ENCODE data around the gene VWA8. TPM values are rescaled to one million over a fixed set of nuclear protein-coding genes. Genes with fewer than 3 reads are reported as not detected.
"Not testable (repeated sequence)": the region's sequence is repeated elsewhere in the genome, so short reads cannot be mapped to it uniquely, and the experiment has no call there.

The VWA8 gene
- total RNA-seq, 1 donor, result 21.4 TPM

DNA sequence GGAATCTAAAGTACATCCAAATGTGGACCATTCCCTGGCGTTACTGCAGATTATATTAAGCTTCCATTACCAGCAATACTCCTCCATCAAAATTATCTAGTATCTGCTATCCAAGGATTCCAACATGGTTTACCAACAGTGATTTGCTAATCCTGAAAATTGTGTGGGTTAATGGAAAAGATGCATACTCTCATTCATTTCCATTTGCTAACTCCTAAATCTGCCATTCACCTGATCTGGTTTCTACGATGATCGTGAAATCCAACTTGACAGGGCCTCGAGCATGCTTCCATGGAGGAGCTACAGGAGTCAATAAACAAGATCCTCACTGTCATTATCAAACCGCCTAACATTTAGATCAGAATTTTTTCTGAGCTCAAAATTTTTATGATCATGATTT is 382.5 kb downstream of the VWA8 start:
- H3K27me3 ChIP-seq (ENCODE audit: insufficient read depth, low read length), result no peaks in the 10 kb centered on the region
- H3K4me3 ChIP-seq (ENCODE audit: insufficient read depth, low read length), result no peak overlapping the region
- H2AFZ ChIP-seq (ENCODE audit: low read length), result no peak overlapping the region
- TF ChIP-seq, protein P1, sequence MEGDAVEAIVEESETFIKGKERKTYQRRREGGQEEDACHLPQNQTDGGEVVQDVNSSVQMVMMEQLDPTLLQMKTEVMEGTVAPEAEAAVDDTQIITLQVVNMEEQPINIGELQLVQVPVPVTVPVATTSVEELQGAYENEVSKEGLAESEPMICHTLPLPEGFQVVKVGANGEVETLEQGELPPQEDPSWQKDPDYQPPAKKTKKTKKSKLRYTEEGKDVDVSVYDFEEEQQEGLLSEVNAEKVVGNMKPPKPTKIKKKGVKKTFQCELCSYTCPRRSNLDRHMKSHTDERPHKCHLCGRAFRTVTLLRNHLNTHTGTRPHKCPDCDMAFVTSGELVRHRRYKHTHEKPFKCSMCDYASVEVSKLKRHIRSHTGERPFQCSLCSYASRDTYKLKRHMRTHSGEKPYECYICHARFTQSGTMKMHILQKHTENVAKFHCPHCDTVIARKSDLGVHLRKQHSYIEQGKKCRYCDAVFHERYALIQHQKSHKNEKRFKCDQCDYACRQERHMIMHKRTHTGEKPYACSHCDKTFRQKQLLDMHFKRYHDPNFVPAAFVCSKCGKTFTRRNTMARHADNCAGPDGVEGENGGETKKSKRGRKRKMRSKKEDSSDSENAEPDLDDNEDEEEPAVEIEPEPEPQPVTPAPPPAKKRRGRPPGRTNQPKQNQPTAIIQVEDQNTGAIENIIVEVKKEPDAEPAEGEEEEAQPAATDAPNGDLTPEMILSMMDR (IDR thresholded peaks at IDR 0.05; ENCODE audit: extremely low read depth, low read depth, low read length), result no peak
- no peaks in the 10 kb centered on the region for H3K79me2 ChIP-seq (ENCODE audit: insufficient read depth, low read length)
- peaks cover 10% of the 10 kb centered on the region for H3K4me1 ChIP-seq (ENCODE audit: insufficient read depth, low read length)
- H3K36me3 ChIP-seq (ENCODE audit: insufficient read depth, low read length), result no peaks in the 10 kb centered on the region
- no peaks in the 10 kb centered on the region for H3K9me3 ChIP-seq (ENCODE audit: low read depth, low read length)
- H3K27ac ChIP-seq (ENCODE audit: low read depth, low read length), result no peak overlapping the region
- H3K4me2 ChIP-seq (ENCODE audit: insufficient read depth, low read length), result no peak overlapping the region
- no peak for DNase-seq (ENCODE audit: insufficient read length, low spot score, missing footprints)
- H4K20me1 ChIP-seq (ENCODE audit: insufficient read depth, low read length), result no peaks in the 10 kb centered on the region

DNA sequence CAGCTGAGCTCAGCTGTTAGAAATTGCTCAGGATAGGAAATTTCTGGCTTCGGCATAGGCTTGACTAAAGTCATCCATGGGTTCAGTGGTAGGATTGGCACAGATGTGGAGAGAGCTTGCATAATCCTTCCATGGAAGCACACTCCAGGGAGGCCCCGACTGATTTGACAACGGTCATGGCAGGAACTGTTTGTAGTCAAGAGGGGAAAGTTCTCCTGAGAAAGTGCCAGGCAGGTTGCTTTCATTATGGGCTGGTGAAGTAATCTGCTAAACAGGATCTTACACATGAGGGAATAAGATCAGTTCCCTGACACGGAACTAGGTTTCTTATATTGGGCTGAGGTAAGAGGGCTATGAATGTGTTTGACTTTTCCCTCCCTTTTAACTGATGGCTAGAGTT is 383.5 kb downstream of the VWA8 start:
- peak; percentile 74 for DNase-seq (ENCODE audit: insufficient read length, low spot score, missing footprints)

DNA sequence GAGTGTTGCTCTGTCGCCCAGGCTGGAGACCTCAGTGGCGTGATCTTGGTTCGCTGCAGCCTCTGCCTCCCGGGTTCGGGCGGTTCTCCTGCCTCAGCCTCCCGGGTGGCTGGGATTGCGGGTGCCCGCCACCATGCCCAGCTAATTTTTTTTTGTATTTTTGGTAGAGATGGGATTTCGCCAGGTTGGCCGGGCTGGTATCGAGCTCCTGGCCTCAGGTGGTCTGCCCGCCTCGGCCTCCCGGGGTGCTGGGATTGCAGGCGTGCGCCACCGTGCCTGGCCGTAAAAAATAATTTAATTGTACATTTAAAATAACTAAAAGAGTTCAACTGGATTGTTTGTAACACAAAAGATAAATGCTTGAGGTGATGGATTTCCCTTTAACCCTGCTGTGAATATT is 387.3 kb downstream of the VWA8 start:
- H3K4me3 ChIP-seq (ENCODE audit: insufficient read depth, low read length); H3K79me2 ChIP-seq (ENCODE audit: insufficient read depth, low read length); H3K9me3 ChIP-seq (ENCODE audit: low read depth, low read length); H2AFZ ChIP-seq (ENCODE audit: low read length); H3K36me3 ChIP-seq (ENCODE audit: insufficient read depth, low read length); H4K20me1 ChIP-seq (ENCODE audit: insufficient read depth, low read length); H3K4me2 ChIP-seq (ENCODE audit: insufficient read depth, low read length); DNase-seq (ENCODE audit: insufficient read length, low spot score, missing footprints); H3K27me3 ChIP-seq (ENCODE audit: insufficient read depth, low read length); H3K27ac ChIP-seq (ENCODE audit: low read depth, low read length): not testable (repeated sequence)
- peaks cover 10% of the 10 kb centered on the region for H3K4me1 ChIP-seq (ENCODE audit: insufficient read depth, low read length)

More for the DNA sequence above, 383.5 kb downstream of the VWA8 start:
- peaks cover 9% of the 10 kb centered on the region for H3K4me1 ChIP-seq (ENCODE audit: insufficient read depth, low read length)
- H3K79me2 ChIP-seq (ENCODE audit: insufficient read depth, low read length), result no peaks in the 10 kb centered on the region
- H3K36me3 ChIP-seq (ENCODE audit: insufficient read depth, low read length), result no peaks in the 10 kb centered on the region
- no peak overlapping the region for H3K4me3 ChIP-seq (ENCODE audit: insufficient read depth, low read length)
- H3K27me3 ChIP-seq (ENCODE audit: insufficient read depth, low read length), result no peaks in the 10 kb centered on the region
- peak overlapping the region; percentile 37 for H3K4me2 ChIP-seq (ENCODE audit: insufficient read depth, low read length)
- H2AFZ ChIP-seq (ENCODE audit: low read length), result peak overlapping the region; percentile 6
- no peaks in the 10 kb centered on the region for H3K9me3 ChIP-seq (ENCODE audit: low read depth, low read length)
- H3K27ac ChIP-seq (ENCODE audit: low read depth, low read length), result no peak overlapping the region
- TF ChIP-seq, protein P1 (IDR thresholded peaks at IDR 0.05; ENCODE audit: extremely low read depth, low read depth, low read length), result no peak
- no peaks in the 10 kb centered on the region for H4K20me1 ChIP-seq (ENCODE audit: insufficient read depth, low read length)

DNA sequence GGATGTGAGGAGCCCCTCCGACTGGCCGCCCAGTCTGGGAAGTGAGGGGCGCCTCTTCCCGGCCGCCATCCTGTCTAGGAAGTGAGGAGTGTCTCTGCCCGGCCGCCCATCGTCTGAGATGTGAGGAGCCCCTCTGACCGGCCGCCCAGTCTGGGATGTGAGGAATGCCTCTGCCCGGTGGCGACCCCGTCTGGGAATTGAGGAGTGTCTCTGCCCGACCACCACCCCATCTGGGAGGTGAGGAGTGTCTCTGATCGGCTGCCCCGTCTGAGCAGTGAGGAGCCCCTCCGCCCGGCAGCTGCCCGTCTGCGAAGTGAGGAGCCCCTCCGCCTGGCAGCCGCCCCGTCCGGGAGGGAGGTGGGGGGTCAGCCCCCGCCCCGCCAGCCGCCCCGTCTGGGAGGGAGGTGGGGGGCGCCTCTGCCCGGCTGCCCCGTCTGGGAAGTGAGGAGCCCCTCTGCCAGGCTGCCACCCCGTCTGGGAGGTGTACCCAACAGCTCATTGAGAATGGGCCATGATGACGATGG is 389.0 kb downstream of the VWA8 start:
- H3K27ac ChIP-seq (ENCODE audit: low read depth, low read length); H3K9me3 ChIP-seq (ENCODE audit: low read depth, low read length); H4K20me1 ChIP-seq (ENCODE audit: insufficient read depth, low read length); H3K4me2 ChIP-seq (ENCODE audit: insufficient read depth, low read length); H3K27me3 ChIP-seq (ENCODE audit: insufficient read depth, low read length); DNase-seq (ENCODE audit: insufficient read length, low spot score, missing footprints); H3K79me2 ChIP-seq (ENCODE audit: insufficient read depth, low read length); H3K4me3 ChIP-seq (ENCODE audit: insufficient read depth, low read length); H2AFZ ChIP-seq (ENCODE audit: low read length); H3K36me3 ChIP-seq (ENCODE audit: insufficient read depth, low read length): not testable (repeated sequence)
- H3K4me1 ChIP-seq (ENCODE audit: insufficient read depth, low read length), result peaks cover 13% of the 10 kb centered on the region

DNA sequence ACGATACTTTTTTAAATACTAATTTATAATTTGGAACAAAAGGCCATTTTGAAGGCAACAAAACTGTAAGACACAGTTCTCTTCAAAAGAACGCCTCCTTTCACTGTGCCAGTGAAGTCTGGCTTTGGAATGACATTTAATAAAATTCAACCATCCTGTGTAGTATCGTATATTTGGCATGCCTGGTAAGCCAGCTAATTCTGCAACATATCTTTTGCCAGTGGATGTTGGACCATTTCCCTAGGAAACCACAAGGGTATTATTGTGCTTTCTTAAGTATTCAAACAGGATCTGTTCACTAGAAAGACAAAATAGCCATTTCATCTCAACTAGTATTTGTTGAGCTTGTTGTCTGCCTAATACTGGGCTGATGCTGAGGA is 391.9 kb downstream of the VWA8 start:
- Histone ChIP-seq H3K9me3 (ENCODE audit: low read depth, low read length) (no peaks in the 10 kb centered on the region), H3K27ac (ENCODE audit: low read depth, low read length) (no peak overlapping the region), H2AFZ (ENCODE audit: low read length) (no peak overlapping the region), H3K79me2 (ENCODE audit: insufficient read depth, low read length) (no peaks in the 10 kb centered on the region), H4K20me1 (ENCODE audit: insufficient read depth, low read length) (no peaks in the 10 kb centered on the region), H3K4me2 (ENCODE audit: insufficient read depth, low read length) (peak overlapping the region; percentile 24), H3K4me1 (ENCODE audit: insufficient read depth, low read length) (peaks cover 26% of the 10 kb centered on the region), H3K4me3 (ENCODE audit: insufficient read depth, low read length) (no peak overlapping the region), H3K36me3 (ENCODE audit: insufficient read depth, low read length) (no peaks in the 10 kb centered on the region), H3K27me3 (ENCODE audit: insufficient read depth, low read length) (no peaks in the 10 kb centered on the region)
- TF ChIP-seq, protein P1 (IDR thresholded peaks at IDR 0.05; ENCODE audit: extremely low read depth, low read depth, low read length), result no peak
- peak; percentile 90 for DNase-seq (ENCODE audit: insufficient read length, low spot score, missing footprints)
